HepG2 (cell line): Measurements from ENCODE around the gene KLRK1. TPM values are rescaled to one million over a fixed set of nuclear protein-coding genes. Genes with fewer than 3 reads are reported as not detected.
"Not testable (repeated sequence)": the region's sequence is repeated elsewhere in the genome, so short reads cannot be mapped to it uniquely, and the experiment has no call there.

Experiments used
- ATAC-seq: fragments of 200-7000 bp; cut with Tn5 transposase; 3 replicates; pipeline ENCODE4 v1.9.1; 2020; ENCODE audit warnings: mild to moderate bottlenecking, moderate library complexity
- BruUV-seq: library from RNA; stranded (reverse); fragments of 400-500 nt; replicated peaks from 2 replicates; lab custom pipeline; 2021; lab: Mats Ljungman, UMichigan
- CTCF ChIA-PET: fragments of 300-600 bp; formaldehyde crosslinking; extraction: SDS; loops from one replicate; lab custom pipeline; 2021; ENCODE audit warnings: low total read pairs, inconsistent platforms, low intra/inter-chr PET ratio; lab: Yijun Ruan, JAX
- POLR2A ChIA-PET: fragments of 350-600 bp; sonication (Branson Sonifier 250); formaldehyde crosslinking; loops from one replicate; lab custom pipeline; 2020; ENCODE audit warnings: antibody characterized with exemption, inconsistent platforms; lab: Yijun Ruan, JAX
- DNase-seq: peaks from one replicate; pipeline ENCODE4 v3.0.0-alpha.2; 2015; ENCODE audit warnings: low spot score
- FAIRE-seq: peaks from 3 replicates; lab custom pipeline; 2011; peaks lifted over from hg19 to GRCh38; lab: Jason Lieb, UNC
- H2AFZ ChIP-seq: one replicate; pipeline ENCODE4 v1.6.1; 2011; ENCODE audit warnings: low read length, inconsistent platforms
- H3K27ac ChIP-seq: fragments of 300-600 bp; 3 replicates; pipeline ENCODE4 v1.8.0; 2011; ENCODE audit warnings: mixed run types, mild to moderate bottlenecking, mixed read lengths, low read length, inconsistent platforms; ENCODE audit not compliant: insufficient read depth; ENCODE audit errors: extremely low read length
- H3K27me3 ChIP-seq, 2 experiments: fragments of 200-600 bp in 1 of 2; 2 replicates in 1 of 2; 3 replicates in 1 of 2; pipeline versions ENCODE4 v1.6.0 to v1.8.0; 2011; ENCODE audit warnings: low read length in 2 of 2, mild to moderate bottlenecking in 2 of 2, moderate library complexity in 2 of 2, inconsistent platforms in 1 of 2; ENCODE audit not compliant: insufficient read depth in 2 of 2, control insufficient read depth in 1 of 2
- H3K36me3 ChIP-seq, 2 experiments: fragments of 200-600 bp in 1 of 2; replicated peaks in 1 of 2; 2 replicates in 1 of 2; 3 replicates in 1 of 2; pipeline versions ENCODE4 v1.5.1 to v1.8.0; 2011; ENCODE audit warnings: low read length in 2 of 2, inconsistent platforms in 1 of 2; ENCODE audit not compliant: insufficient read depth in 2 of 2, control insufficient read depth in 1 of 2
- H3K4me1 ChIP-seq: 2 replicates; pipeline ENCODE4 v1.5.1; 2012; ENCODE audit warnings: low read length, inconsistent platforms; ENCODE audit not compliant: insufficient read depth
- H3K4me2 ChIP-seq: 2 replicates; pipeline ENCODE4 v1.6.0; 2011; ENCODE audit warnings: low read depth, low read length, inconsistent platforms
- H3K4me3 ChIP-seq, 3 experiments: fragments of 200-600 bp in 1 of 3; sonication (generic), shearing (Covaris generic) in 1 of 3; replicated peaks in 1 of 3; 2 replicates each; pipeline ENCODE4 v1.5.1; 2011 to 2016; ENCODE audit warnings: low read length in 3 of 3, inconsistent platforms in 2 of 3, low read depth in 2 of 3, mild to moderate bottlenecking in 2 of 3, control low read depth in 1 of 3, mixed read lengths in 1 of 3; ENCODE audit not compliant: insufficient read depth in 1 of 3
- H3K79me2 ChIP-seq: one replicate; pipeline ENCODE4 v1.6.1; 2011; ENCODE audit warnings: low read length, inconsistent platforms; ENCODE audit not compliant: insufficient read depth
- H3K9ac ChIP-seq: 2 replicates; pipeline ENCODE4 v1.6.0; 2011; ENCODE audit warnings: mild to moderate bottlenecking, low read depth, low read length, inconsistent platforms; ENCODE audit not compliant: insufficient read depth
- H3K9me3 ChIP-seq: 2 replicates; pipeline ENCODE4 v1.5.1; 2012; ENCODE audit warnings: mild to moderate bottlenecking, low read length
- H4K20me1 ChIP-seq: 2 replicates; pipeline ENCODE4 v1.6.0; 2011; ENCODE audit warnings: inconsistent platforms, mild to moderate bottlenecking, low read length, moderate library complexity; ENCODE audit not compliant: insufficient read depth
- WGBS: methylation state at CpG from one replicate; pipeline ENCODE4 v1.1.6; 2017; ENCODE audit warnings: low lambda C conversion rate; 5-methylcytosine and 5-hydroxymethylcytosine counted together
- in situ Hi-C: cut with HindIII; loops from 2 replicates; pipeline ENCODE4 v1.10.0; 2017; ENCODE audit warnings: low pct_unique_long_range_greater_than_20kb; ENCODE audit not compliant: extremely low pct_ligation_motif_present
- intact Hi-C: fragments of 100-400 bp; cut with micrococcal nuclease; formaldehyde crosslinking; loops from one replicate; pipeline ENCODE4 v1.10.0; 2022; ENCODE audit not compliant: unreplicated experiment
- polyA plus RNA-seq, 8 experiments: library from polyadenylated mRNA; depleted of rRNA in 3 of 8; stranded (reverse) in 7 of 8; unstranded in 1 of 8; fragments of >200 nt; fragmentation: Illumina TruSeq in 4 of 8; extraction: Trizol in 4 of 8; gene quantifications; 2 replicates each; pipeline versions ENCODE4 v1.2.1 to v1.2.3, GENCODE V29; 2011 to 2016; ENCODE audit warnings: low read depth in 4 of 8, missing spikeins in 1 of 8, mixed read lengths in 1 of 8; ENCODE audit not compliant: insufficient read depth in 1 of 8
- total RNA-seq, 5 experiments: library from RNA; depleted of rRNA; stranded (reverse); fragments of >200 nt; fragmentation: Illumina TruSeq; extraction: Trizol; gene quantifications; 2 replicates each; pipeline ENCODE4 v1.2.3, GENCODE V29; 2016; ENCODE audit warnings: low read depth in 1 of 5
- TF ChIP-seq, protein P1 (sequence below): fragments of 450-650 bp; IDR thresholded peaks from 2 replicates; pipeline ENCODE4 v1.6.1; 2016

Gene KLRK1
- total and polyA plus RNA-seq, 2 of the 13 experiments (the other 11 are each of a cell fraction or from before 2014, with no cell fraction given) = not detected

DNA sequence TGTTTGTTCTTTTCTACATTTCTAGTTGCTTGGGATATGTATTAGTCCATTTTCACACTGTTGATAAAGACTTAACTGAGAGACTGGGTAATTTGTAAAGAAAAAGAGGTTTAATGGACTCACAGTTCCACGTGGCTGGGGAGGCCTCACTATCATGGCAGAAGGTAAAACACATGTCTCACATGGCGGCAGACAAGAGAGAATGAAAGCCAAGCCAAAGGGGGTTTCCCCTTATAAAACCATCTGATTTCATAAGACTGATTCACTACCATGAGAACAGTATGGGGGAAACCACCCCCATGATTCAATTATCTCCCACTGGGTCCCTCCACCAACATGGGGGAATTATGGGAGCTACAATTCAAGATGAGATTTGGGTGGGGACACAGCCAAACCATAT is 61.1 kb downstream of the KLRK1 start:
- in situ Hi-C loops = loop anchor here (10.0 kb wide), 1 partner anchor 236 kb away; no protein-coding TSS in a partner anchor

More for the DNA sequence above, 61.1 kb downstream of the KLRK1 start:
- H3K27me3 ChIP-seq, H3K9ac ChIP-seq, intact Hi-C loops, POLR2A ChIA-PET, H3K9me3 ChIP-seq, BruUV-seq, ATAC-seq, H3K36me3 ChIP-seq, H3K4me1 ChIP-seq, H4K20me1 ChIP-seq, FAIRE-seq, H3K4me2 ChIP-seq, CTCF ChIA-PET, H2AFZ ChIP-seq, H3K79me2 ChIP-seq, DNase-seq, H3K4me3 ChIP-seq, H3K27ac ChIP-seq: not testable (repeated sequence)
- 24% methylated on average over 2 of the region's 2 CpGs for WGBS
- TF ChIP-seq, protein P1, sequence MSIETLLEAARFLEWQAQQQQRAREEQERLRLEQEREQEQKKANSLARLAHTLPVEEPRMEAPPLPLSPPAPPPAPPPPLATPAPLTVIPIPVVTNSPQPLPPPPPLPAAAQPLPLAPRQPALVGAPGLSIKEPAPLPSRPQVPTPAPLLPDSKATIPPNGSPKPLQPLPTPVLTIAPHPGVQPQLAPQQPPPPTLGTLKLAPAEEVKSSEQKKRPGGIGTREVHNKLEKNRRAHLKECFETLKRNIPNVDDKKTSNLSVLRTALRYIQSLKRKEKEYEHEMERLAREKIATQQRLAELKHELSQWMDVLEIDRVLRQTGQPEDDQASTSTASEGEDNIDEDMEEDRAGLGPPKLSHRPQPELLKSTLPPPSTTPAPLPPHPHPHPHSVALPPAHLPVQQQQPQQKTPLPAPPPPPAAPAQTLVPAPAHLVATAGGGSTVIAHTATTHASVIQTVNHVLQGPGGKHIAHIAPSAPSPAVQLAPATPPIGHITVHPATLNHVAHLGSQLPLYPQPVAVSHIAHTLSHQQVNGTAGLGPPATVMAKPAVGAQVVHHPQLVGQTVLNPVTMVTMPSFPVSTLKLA = peak; percentile 92

Other genes starting within 250 kb of the KLRK1 start
- gene OLR1, start 217.9 kb downstream of the KLRK1 start, total RNA-seq (2016; rRNA removed; fragmentation: Illumina TruSeq; extraction: Trizol) = not detected in 2 replicates
- gene OLR1, start 217.9 kb downstream of the KLRK1 start, polyA plus RNA-seq (2011; rRNA removed) = not detected in 2 replicates
- not detected in 2 replicates for gene TMEM52B, start 211.0 kb downstream of the KLRK1 start, total RNA-seq (2016; rRNA removed; fragmentation: Illumina TruSeq; extraction: Trizol)
- gene TMEM52B, start 211.0 kb downstream of the KLRK1 start, polyA plus RNA-seq (2011; rRNA removed) = not detected in 2 replicates
- gene GABARAPL1, start 177.2 kb downstream of the KLRK1 start, total RNA-seq (2016; rRNA removed; fragmentation: Illumina TruSeq; extraction: Trizol) = 7.9 and 8.1 TPM in 2 replicates
- gene GABARAPL1, start 177.2 kb downstream of the KLRK1 start, polyA plus RNA-seq (2011; rRNA removed) = 26.1 and 28.1 TPM in 2 replicates
- gene KLRD1, start 82.2 kb downstream of the KLRK1 start, total RNA-seq (2016; rRNA removed; fragmentation: Illumina TruSeq; extraction: Trizol) = not detected in 2 replicates
- 0.01 TPM in 2 replicates for gene KLRD1, start 82.2 kb downstream of the KLRK1 start, polyA plus RNA-seq (2011; rRNA removed)
- gene KLRC4, start 19.7 kb upstream of the KLRK1 start, total RNA-seq (2016; rRNA removed; fragmentation: Illumina TruSeq; extraction: Trizol) = not detected in 2 replicates
- gene KLRC4, start 19.7 kb upstream of the KLRK1 start, polyA plus RNA-seq (2011; rRNA removed) = 0.09 TPM in 1 of 2 replicates, not detected in the other
- not detected in 2 replicates for gene KLRC3, start 30.6 kb upstream of the KLRK1 start, total RNA-seq (2016; rRNA removed; fragmentation: Illumina TruSeq; extraction: Trizol)
- gene KLRC3, start 30.6 kb upstream of the KLRK1 start, polyA plus RNA-seq (2011; rRNA removed) = not detected in 2 replicates
- gene KLRC2, start 46.0 kb upstream of the KLRK1 start, total RNA-seq (2016; rRNA removed; fragmentation: Illumina TruSeq; extraction: Trizol) = 0.20 TPM in 1 of 2 replicates, not detected in the other
- gene KLRC2, start 46.0 kb upstream of the KLRK1 start, polyA plus RNA-seq (2011; rRNA removed) = 0.22 and 0.49 TPM in 2 replicates
- gene KLRC1, start 63.3 kb upstream of the KLRK1 start, total RNA-seq (2016; rRNA removed; fragmentation: Illumina TruSeq; extraction: Trizol) = not detected in 2 replicates
- gene KLRC1, start 63.3 kb upstream of the KLRK1 start, polyA plus RNA-seq (2011; rRNA removed) = not detected in 2 replicates
- gene EIF2S3B, start 115.8 kb upstream of the KLRK1 start, total RNA-seq (2016; rRNA removed; fragmentation: Illumina TruSeq; extraction: Trizol) = 7.6 and 9.2 TPM in 2 replicates
- 3.6 and 4.9 TPM in 2 replicates for gene EIF2S3B, start 115.8 kb upstream of the KLRK1 start, polyA plus RNA-seq (2011; rRNA removed)
- 49.8 and 84.5 TPM in 2 replicates for gene MAGOHB, start 223.6 kb upstream of the KLRK1 start, total RNA-seq (2016; rRNA removed; fragmentation: Illumina TruSeq; extraction: Trizol)
- gene MAGOHB, start 223.6 kb upstream of the KLRK1 start, polyA plus RNA-seq (2011; rRNA removed) = 5.3 and 7.0 TPM in 2 replicates